ENCODE results near the gene CYP27C1. TPM values are rescaled to one million over a fixed set of nuclear protein-coding genes. Genes with fewer than 3 reads are reported as not detected.

Gene CYP27C1
- polyA plus RNA-seq, 1 donor (not counting 4 experiments of a cell fraction or from before 2014, with no cell fraction given): 6.1 TPM

- Histone ChIP-seq H3K9ac (ENCODE audit: control insufficient read depth, extremely low read depth, insufficient read depth, low read length) (no peak overlapping the region), H4K20me1 (ENCODE audit: control insufficient read depth, extremely low read depth, insufficient read depth, low read length) (no peaks in the 10 kb centered on the region), H3K27me3 (ENCODE audit: control insufficient read depth, extremely low read depth, insufficient read depth, low read length) (no peaks in the 10 kb centered on the region), H3K9me3 (ENCODE audit: control insufficient read depth, low read depth, low read length) (no peaks in the 10 kb centered on the region), H3K4me1 (ENCODE audit: control insufficient read depth, extremely low read depth, insufficient read depth, low read length) (peaks cover 4% of the 10 kb centered on the region), H2AFZ (ENCODE audit: control insufficient read depth, low read length) (no peak overlapping the region), H3K36me3 (ENCODE audit: control insufficient read depth in 2 of 2, extremely low read depth in 1 of 2, insufficient read depth in 2 of 2, low read length in 2 of 2) (peaks cover 15 to 19% of the 10 kb centered on the region in 2 experiments), H3K9me1 (ENCODE audit: control insufficient read depth, extremely low read depth, insufficient read depth, low read length) (no peaks in the 10 kb centered on the region), H3K79me2 (ENCODE audit: control insufficient read depth, insufficient read depth, low read length) (no peaks in the 10 kb centered on the region), H3K4me2 (ENCODE audit: control insufficient read depth, extremely low read depth, insufficient read depth, low read depth, low read length) (no peak overlapping the region), H3K27ac (ENCODE audit: control insufficient read depth, insufficient read depth, low read length) (no peak overlapping the region), H3K4me3 (ENCODE audit: control insufficient read depth in 2 of 3, extremely low read depth in 1 of 3, insufficient read depth in 2 of 3, low read depth in 1 of 3, low read length in 3 of 3) (no peak overlapping the region)
- dilution Hi-C loops (cut with MboI; ENCODE audit: extremely low pct_ligation_motif_present, low sequenced_read_pairs): no loop called here
- TF ChIP-seq EZH2 (IDR thresholded peaks at IDR 0.05; ENCODE audit: low read length) (no peak), CTCF (optimal IDR thresholded peaks at IDR 0.05 in 1 of 3, IDR thresholded peaks at IDR 0.05 in 1 of 3, conservative IDR thresholded peaks at IDR 0.05 in 1 of 3; ENCODE audit: extremely low read depth in 1 of 3, insufficient read depth in 2 of 3, low read length in 3 of 3) (no peak)
- DNase-seq (ENCODE audit: low read depth, low spot score) (no peak), FAIRE-seq (no peak)
Measured at GRCh38 chr2:127259355-127259754, 39.3 kb upstream of the CYP27C1 start.

- Histone ChIP-seq H3K9ac (ENCODE audit: control insufficient read depth, extremely low read depth, insufficient read depth, low read length) (no peak overlapping the region), H3K36me3 (ENCODE audit: control insufficient read depth in 2 of 2, extremely low read depth in 1 of 2, insufficient read depth in 2 of 2, low read length in 2 of 2) (peaks cover 15 to 19% of the 10 kb centered on the region in 2 experiments), H3K79me2 (ENCODE audit: control insufficient read depth, insufficient read depth, low read length) (no peaks in the 10 kb centered on the region), H3K27ac (ENCODE audit: control insufficient read depth, insufficient read depth, low read length) (no peak overlapping the region), H2AFZ (ENCODE audit: control insufficient read depth, low read length) (no peak overlapping the region), H3K27me3 (ENCODE audit: control insufficient read depth, extremely low read depth, insufficient read depth, low read length) (no peaks in the 10 kb centered on the region), H3K4me1 (ENCODE audit: control insufficient read depth, extremely low read depth, insufficient read depth, low read length) (peaks cover 4% of the 10 kb centered on the region), H3K9me3 (ENCODE audit: control insufficient read depth, low read depth, low read length) (no peaks in the 10 kb centered on the region), H3K4me2 (ENCODE audit: control insufficient read depth, extremely low read depth, insufficient read depth, low read depth, low read length) (no peak overlapping the region), H3K4me3 (ENCODE audit: control insufficient read depth in 2 of 3, extremely low read depth in 1 of 3, insufficient read depth in 2 of 3, low read depth in 1 of 3, low read length in 3 of 3) (no peak overlapping the region), H4K20me1 (ENCODE audit: control insufficient read depth, extremely low read depth, insufficient read depth, low read length) (no peaks in the 10 kb centered on the region), H3K9me1 (ENCODE audit: control insufficient read depth, extremely low read depth, insufficient read depth, low read length) (no peaks in the 10 kb centered on the region)
- no peak for TF ChIP-seq EZH2 (IDR thresholded peaks at IDR 0.05; ENCODE audit: low read length)
- no peak for TF ChIP-seq CTCF (optimal IDR thresholded peaks at IDR 0.05 in 1 of 3, IDR thresholded peaks at IDR 0.05 in 1 of 3, conservative IDR thresholded peaks at IDR 0.05 in 1 of 3; ENCODE audit: extremely low read depth in 1 of 3, insufficient read depth in 2 of 3, low read length in 3 of 3)
- DNase-seq (ENCODE audit: low read depth, low spot score) (no peak), FAIRE-seq (no peak)
- dilution Hi-C loops (cut with MboI; ENCODE audit: extremely low pct_ligation_motif_present, low sequenced_read_pairs): no loop called here
Measured at GRCh38 chr2:127256866-127257265, 36.8 kb upstream of the CYP27C1 start.
